B cell (primary cell): ENCODE data around the gene FRMD6.

Experiments
- EZH2 ChIP-seq: IDR thresholded peaks from 2 replicates; pipeline ENCODE4 v1.6.1; 2012; ENCODE audit warnings: borderline replicate concordance, low read depth, mild to moderate bottlenecking, moderate library complexity, low read length; ENCODE audit not compliant: insufficient read depth, poor library complexity, severe bottlenecking
- TF ChIP-seq, protein P1 (sequence below): fragments of 200-600 bp; IDR thresholded peaks from one replicate; pipeline ENCODE4 v1.8.0; 2022; ENCODE audit warnings: antibody characterized with exemption, mild to moderate bottlenecking

- TF ChIP-seq, protein P1, sequence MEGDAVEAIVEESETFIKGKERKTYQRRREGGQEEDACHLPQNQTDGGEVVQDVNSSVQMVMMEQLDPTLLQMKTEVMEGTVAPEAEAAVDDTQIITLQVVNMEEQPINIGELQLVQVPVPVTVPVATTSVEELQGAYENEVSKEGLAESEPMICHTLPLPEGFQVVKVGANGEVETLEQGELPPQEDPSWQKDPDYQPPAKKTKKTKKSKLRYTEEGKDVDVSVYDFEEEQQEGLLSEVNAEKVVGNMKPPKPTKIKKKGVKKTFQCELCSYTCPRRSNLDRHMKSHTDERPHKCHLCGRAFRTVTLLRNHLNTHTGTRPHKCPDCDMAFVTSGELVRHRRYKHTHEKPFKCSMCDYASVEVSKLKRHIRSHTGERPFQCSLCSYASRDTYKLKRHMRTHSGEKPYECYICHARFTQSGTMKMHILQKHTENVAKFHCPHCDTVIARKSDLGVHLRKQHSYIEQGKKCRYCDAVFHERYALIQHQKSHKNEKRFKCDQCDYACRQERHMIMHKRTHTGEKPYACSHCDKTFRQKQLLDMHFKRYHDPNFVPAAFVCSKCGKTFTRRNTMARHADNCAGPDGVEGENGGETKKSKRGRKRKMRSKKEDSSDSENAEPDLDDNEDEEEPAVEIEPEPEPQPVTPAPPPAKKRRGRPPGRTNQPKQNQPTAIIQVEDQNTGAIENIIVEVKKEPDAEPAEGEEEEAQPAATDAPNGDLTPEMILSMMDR: no peak
- TF ChIP-seq EZH2: no peak
Observed at GRCh38 chr14:51644217-51644933, 7.3 kb upstream of the FRMD6 start.
